Ishikawa (cell line): Measurements from ENCODE around the gene BMP10.

Experiments used
- CEBPB ChIP-seq: IDR thresholded peaks from 2 replicates; pipeline ENCODE4 v1.6.1; 2012
- CREB1 ChIP-seq: IDR thresholded peaks from 2 replicates; pipeline ENCODE4 v1.6.1; 2012; ENCODE audit warnings: low read depth
- EGR1 ChIP-seq: IDR thresholded peaks from 2 replicates; pipeline ENCODE4 v1.6.1; 2012
- EP300 ChIP-seq: IDR thresholded peaks from 2 replicates; pipeline ENCODE4 v1.6.1; 2012; ENCODE audit warnings: borderline replicate concordance
- FOXM1 ChIP-seq: IDR thresholded peaks from 2 replicates; pipeline ENCODE4 v1.6.1; 2012; ENCODE audit warnings: low read depth, borderline replicate concordance
- NFIC ChIP-seq: IDR thresholded peaks from 2 replicates; pipeline ENCODE4 v1.6.1; 2012
- RAD21 ChIP-seq: IDR thresholded peaks from 2 replicates; pipeline ENCODE4 v1.6.1; 2012; ENCODE audit warnings: low read depth
- TAF1 ChIP-seq: IDR thresholded peaks from 2 replicates; pipeline ENCODE4 v1.6.1; 2012; ENCODE audit warnings: low read depth, mild to moderate bottlenecking
- TCF12 ChIP-seq: IDR thresholded peaks from 2 replicates; pipeline ENCODE4 v1.6.1; 2012; ENCODE audit warnings: low read depth
- TEAD4 ChIP-seq: IDR thresholded peaks from 2 replicates; pipeline ENCODE4 v1.6.1; 2012
- YY1 ChIP-seq: IDR thresholded peaks from 2 replicates; pipeline ENCODE4 v1.6.1; 2012; ENCODE audit warnings: low read depth
- ZBTB7A ChIP-seq: IDR thresholded peaks from 2 replicates; pipeline ENCODE4 v1.6.1; 2012; ENCODE audit warnings: low read depth
- TF ChIP-seq, protein P1 (sequence below): IDR thresholded peaks from 2 replicates; pipeline ENCODE4 v1.6.1; 2012; ENCODE audit warnings: low read depth, mild to moderate bottlenecking
- TF ChIP-seq, protein P2 (sequence below): IDR thresholded peaks from 2 replicates; pipeline ENCODE4 v1.6.1; 2012
- TF ChIP-seq, protein P3 (sequence below): IDR thresholded peaks from 2 replicates; pipeline ENCODE4 v1.6.1; 2012

BMP10 gene

GRCh38 chr2:68878753-68879152, 7.6 kb upstream of the BMP10 start:
- no peak for TF ChIP-seq YY1
- TF ChIP-seq, protein P1, sequence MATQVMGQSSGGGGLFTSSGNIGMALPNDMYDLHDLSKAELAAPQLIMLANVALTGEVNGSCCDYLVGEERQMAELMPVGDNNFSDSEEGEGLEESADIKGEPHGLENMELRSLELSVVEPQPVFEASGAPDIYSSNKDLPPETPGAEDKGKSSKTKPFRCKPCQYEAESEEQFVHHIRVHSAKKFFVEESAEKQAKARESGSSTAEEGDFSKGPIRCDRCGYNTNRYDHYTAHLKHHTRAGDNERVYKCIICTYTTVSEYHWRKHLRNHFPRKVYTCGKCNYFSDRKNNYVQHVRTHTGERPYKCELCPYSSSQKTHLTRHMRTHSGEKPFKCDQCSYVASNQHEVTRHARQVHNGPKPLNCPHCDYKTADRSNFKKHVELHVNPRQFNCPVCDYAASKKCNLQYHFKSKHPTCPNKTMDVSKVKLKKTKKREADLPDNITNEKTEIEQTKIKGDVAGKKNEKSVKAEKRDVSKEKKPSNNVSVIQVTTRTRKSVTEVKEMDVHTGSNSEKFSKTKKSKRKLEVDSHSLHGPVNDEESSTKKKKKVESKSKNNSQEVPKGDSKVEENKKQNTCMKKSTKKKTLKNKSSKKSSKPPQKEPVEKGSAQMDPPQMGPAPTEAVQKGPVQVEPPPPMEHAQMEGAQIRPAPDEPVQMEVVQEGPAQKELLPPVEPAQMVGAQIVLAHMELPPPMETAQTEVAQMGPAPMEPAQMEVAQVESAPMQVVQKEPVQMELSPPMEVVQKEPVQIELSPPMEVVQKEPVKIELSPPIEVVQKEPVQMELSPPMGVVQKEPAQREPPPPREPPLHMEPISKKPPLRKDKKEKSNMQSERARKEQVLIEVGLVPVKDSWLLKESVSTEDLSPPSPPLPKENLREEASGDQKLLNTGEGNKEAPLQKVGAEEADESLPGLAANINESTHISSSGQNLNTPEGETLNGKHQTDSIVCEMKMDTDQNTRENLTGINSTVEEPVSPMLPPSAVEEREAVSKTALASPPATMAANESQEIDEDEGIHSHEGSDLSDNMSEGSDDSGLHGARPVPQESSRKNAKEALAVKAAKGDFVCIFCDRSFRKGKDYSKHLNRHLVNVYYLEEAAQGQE = no peak
- no peak for TF ChIP-seq TEAD4
- TF ChIP-seq RAD21 = no peak

DNA sequence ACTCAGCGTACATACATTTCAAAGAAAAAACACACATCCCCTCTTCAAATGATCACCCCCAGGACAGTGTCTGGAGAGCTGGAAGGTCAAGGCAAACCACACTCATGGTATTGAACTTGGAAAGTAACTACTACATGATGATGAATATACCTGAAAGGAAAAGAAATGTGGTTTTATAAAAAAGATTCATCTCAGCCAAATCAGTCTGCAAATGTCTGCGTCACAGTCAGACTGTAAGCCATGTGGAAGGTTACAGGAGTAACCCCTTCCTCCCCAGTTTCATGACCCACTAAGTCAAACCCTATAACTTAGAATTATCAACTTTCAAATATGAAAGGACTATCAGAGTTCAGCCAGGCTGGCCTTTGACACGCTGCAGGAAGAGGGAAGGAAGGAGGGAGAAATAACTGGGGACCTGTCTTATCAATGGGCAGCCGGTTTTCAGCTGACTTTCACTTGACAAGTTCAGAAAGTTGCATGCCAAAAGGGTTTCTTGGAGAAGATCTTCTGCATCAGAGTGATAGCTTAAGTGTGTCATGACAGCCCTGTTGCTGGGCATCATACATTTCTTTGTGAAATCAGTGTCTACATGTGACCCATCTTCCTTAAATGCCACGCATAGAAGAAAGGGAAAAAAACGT, 7.0 kb upstream of the BMP10 start:
- no peak for TF ChIP-seq CREB1
- no peak for TF ChIP-seq NFIC
- TF ChIP-seq TAF1 = no peak
- no peak for TF ChIP-seq YY1
- TF ChIP-seq EGR1 = no peak

- TF ChIP-seq, protein P2, sequence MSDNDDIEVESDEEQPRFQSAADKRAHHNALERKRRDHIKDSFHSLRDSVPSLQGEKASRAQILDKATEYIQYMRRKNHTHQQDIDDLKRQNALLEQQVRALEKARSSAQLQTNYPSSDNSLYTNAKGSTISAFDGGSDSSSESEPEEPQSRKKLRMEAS = no peak
- no peak for TF ChIP-seq TCF12
- TF ChIP-seq FOXM1 = no peak
- no peak for TF ChIP-seq CEBPB
- TF ChIP-seq, protein P1 = no peak
- TF ChIP-seq TEAD4 = no peak
Measured at GRCh38 chr2:68877079-68877772, 6.0 kb upstream of the BMP10 start.

DNA sequence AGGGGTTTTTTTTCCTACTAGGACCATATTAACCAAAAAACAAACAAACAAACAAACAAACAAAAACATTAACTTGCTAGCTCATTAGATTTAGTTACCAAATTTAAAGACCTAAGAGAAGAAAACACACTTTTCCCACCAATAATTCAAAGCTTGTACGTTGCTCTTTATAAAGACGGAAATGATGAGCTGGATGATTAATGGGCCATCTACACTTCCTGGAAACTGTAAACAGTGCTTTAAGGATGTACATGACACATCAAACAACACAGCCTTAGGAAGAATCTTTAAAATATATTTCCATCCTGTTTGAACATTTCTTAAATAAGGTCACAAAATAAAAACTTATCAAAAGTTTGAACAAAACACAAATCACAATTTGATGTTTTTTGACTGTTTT, 982 bp downstream of the BMP10 start:
- TF ChIP-seq TCF12 = no peak
- TF ChIP-seq, protein P3, sequence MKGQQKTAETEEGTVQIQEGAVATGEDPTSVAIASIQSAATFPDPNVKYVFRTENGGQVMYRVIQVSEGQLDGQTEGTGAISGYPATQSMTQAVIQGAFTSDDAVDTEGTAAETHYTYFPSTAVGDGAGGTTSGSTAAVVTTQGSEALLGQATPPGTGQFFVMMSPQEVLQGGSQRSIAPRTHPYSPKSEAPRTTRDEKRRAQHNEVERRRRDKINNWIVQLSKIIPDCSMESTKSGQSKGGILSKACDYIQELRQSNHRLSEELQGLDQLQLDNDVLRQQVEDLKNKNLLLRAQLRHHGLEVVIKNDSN = no peak
- TF ChIP-seq, protein P2 = no peak
- no peak for TF ChIP-seq EP300
- TF ChIP-seq RAD21 = no peak
- no peak for TF ChIP-seq YY1
- TF ChIP-seq EGR1 = no peak
- no peak for TF ChIP-seq CEBPB
- TF ChIP-seq NFIC = no peak
- TF ChIP-seq FOXM1 = no peak
- TF ChIP-seq ZBTB7A = no peak
- no peak for TF ChIP-seq CREB1
- TF ChIP-seq, protein P1 = no peak
- no peak for TF ChIP-seq TEAD4
- no peak for TF ChIP-seq TAF1

DNA sequence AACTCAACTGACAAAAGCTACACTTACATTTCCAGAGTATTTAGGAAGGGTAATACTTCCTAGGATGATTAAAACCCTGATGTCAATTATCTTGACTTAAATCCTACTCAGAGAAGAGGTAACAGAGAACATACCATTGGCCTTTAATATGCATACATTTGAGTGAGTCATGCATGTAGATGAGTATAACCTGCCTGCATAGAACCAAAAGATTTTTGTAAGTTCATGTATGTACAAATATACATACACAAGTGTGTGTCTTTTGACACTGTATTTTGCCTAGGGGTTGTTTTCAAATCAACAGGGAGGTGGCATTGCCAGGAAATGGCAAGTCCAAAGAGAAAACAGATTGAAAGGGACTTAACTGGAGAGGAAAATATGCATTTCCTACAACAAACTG, 6.1 kb downstream of the BMP10 start:
- TF ChIP-seq TCF12 (no peak), RAD21 (no peak), CREB1 (no peak), CEBPB (no peak), NFIC (no peak), TEAD4 (no peak), ZBTB7A (no peak), EP300 (no peak), FOXM1 (no peak), YY1 (no peak), TAF1 (no peak), EGR1 (no peak)
- TF ChIP-seq, protein P3 = no peak
- TF ChIP-seq, protein P2 = no peak
- TF ChIP-seq, protein P1 = no peak
